Cerebellar nuclear complex (tissue), 1 donor: ENCODE results near the gene TAF8.

ENCODE experiments used
- DNase-seq, 2 experiments: peaks; one replicate each; lab custom pipeline; 2025; lab: John Stamatoyannopoulos, UW

The TAF8 gene

GRCh38 chr6:42095776-42096541 lies 45.6 kb downstream of the TAF8 start:
- no peak for DNase-seq

DNA sequence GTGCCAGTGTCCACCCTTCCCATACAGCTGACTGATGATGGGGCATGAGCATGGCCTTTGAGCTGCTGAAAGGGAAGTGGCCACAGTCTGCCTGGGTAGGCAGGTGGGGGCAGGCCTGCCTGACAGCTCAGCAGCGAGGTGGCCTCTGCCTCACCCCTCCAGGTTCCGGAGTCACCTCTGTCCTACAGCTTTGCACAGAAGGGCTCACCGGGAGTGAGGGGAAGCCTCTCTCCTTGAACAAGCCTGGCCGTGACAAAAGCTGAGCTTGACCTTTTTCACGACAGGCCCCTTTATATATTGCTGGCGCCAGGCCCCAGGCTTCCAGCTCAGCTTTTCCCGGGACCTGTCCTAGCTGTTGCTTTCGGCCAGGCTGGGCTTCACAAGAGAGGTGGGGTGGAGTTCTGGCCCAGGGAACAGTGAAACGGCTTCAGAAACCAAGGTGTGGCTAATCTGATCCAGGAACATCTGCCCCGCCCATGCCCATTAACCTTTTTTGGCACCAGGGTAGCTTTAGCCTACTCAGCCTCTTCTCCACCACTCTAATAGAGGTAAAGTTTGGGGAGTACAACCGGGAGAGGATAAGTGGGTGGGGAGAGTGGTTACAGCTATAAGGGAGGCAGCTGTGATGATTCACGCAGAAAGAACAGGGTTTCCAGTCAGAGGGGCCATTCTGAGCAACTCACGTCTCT lies 49.2 kb downstream of the TAF8 start:
- DNase-seq = no peak

- no peak for DNase-seq
Measured at GRCh38 chr6:42100029-42100901, 49.9 kb downstream of the TAF8 start.

- no peak for DNase-seq
Measured at GRCh38 chr6:42101186-42101657, 50.9 kb downstream of the TAF8 start.

GRCh38 chr6:42103216-42103615 lies 52.9 kb downstream of the TAF8 start:
- DNase-seq = no peak

- no peak for DNase-seq
Measured at GRCh38 chr6:42103753-42104094, 53.4 kb downstream of the TAF8 start.

DNA sequence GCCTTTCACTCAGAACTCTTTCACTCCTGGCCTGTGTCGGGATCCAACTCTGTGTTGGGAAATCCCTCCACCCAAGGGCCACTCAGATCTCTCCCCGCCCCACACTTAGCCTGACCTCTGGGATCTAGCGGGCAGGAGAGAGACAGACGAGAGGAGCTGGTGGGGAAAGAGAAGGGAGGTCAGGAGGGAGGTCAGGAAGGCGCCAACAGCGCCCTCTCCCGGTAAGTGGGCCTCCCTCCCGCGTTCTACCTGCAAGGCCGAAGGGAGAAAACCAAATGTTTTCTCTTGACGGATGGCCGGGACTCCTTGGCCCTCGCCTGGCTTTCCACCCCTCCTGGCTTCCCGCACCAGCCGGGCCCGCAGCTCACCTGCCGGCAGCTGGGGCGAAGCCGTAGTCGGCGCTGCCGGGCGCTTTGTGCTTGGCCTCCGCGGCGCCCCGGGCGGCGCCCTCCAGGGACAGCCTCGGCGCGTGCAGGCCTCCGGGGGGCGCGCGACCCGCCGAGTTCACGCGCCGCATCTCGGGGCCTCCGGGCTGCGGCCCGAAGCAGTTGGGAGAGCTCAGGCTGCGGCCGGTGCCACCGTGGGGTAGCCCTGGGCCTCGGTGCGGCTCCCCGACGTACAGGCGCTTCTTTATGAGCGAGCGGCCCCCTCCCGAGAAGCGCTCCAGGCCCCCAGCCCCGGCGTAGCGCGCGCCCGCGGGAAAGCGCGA lies 53.9 kb downstream of the TAF8 start:
- DNase-seq = no peak

DNA sequence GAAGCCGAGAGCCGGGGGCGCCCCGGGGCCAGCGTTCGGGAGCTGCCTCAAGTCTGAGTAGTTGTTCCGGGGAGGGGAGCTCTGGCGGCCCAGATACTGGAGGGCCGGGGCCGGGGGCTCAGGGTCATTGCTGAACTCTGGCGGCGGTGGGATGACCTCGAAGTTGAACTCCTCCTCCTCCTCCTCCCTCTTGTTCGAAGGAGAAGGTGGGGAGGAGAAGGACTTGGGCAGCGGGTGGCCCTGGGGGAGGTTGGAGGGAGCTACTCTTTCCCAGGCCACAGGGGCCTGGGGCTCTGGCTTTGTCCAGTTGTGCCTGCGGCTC lies 54.4 kb downstream of the TAF8 start:
- no peak for DNase-seq

- DNase-seq = no peak
Measured at GRCh38 chr6:42105156-42105648, 54.9 kb downstream of the TAF8 start.

DNA sequence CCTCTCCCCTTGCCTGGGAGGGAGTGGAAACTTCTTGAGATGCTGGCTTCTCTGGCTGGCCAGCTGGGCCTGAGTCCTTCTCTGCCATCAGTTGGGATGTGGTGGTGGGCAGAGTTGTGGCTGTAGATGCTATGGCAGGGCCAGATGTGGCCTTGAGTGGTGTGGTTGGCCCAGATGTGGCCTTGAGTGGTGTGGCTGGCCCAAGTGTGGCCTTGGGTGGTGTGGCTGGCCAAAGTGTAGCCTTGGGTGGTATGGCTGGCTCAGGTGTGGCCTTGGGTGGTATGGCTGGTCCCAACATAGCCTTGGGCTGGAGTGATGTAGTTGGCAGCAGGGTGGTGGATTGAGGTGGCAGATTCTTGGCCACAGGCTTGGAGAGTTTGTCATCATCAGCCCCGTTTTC lies 55.4 kb downstream of the TAF8 start:
- DNase-seq = no peak

DNA sequence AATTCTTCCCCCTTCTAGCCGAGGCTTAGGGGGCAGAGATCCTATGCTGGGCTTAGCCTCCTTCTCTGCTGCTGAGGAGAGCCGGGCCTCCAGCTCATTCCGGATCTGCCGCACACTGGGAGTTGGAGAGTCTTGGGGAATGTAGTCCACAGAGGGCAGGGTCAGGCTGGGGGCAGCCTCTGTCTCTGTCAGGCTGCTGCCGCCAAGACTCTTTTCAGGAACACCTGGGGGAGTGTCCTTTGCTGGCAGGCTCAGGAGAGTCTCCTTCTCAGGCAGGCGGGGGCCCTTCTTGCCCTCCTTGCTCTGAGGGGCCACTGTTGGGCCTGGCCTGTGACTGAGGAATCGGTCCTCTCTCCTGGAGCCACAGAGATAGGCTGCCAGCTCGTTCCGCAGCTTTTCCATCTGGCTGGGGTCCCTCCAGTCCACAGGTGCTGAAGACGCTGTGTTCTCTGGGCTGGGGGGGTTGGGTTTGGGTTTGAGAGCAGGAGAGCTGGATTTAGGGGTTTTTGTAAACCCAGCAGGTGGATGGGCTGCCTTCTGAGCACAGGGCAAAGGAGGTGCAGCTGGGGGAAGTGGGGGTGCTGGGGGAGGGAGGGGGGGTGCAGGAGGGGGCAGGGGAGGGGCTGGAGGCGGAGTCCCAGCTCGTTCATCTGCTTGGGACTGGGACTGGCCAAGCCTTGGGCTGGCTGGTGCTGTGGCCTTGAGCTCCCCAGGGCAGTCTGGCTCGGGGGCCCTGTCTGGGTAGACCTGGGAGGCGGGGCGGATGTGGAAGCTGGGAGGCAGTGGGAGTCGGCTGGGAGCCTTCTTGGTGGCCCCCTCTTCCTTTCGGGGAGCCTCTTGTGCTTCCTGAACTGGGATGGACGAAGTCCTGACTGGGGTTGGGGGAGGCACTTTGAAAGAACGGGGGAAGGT lies 56.0 kb downstream of the TAF8 start:
- no peak for DNase-seq

DNA sequence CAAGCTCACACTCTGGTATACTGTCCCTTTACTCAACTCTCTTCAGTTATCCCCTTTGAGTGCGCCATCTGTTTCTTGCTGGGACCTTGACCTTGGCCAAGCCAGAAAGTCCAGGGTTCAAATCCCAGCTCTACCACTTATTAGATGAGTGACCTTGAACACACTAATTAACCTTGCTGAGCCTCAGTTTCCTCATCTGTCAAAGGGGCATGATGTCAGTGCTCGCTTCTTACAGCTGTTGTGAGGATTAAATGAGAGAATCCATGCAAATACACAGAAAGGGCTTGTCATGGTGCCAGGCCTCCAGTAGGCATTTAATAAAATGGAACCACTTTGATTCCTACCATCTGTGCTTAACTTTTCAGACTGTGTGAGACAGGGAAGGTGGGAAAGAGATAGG lies 57.7 kb downstream of the TAF8 start:
- no peak for DNase-seq

- DNase-seq = no peak
Measured at GRCh38 chr6:42110683-42111082, 60.4 kb downstream of the TAF8 start.

DNA sequence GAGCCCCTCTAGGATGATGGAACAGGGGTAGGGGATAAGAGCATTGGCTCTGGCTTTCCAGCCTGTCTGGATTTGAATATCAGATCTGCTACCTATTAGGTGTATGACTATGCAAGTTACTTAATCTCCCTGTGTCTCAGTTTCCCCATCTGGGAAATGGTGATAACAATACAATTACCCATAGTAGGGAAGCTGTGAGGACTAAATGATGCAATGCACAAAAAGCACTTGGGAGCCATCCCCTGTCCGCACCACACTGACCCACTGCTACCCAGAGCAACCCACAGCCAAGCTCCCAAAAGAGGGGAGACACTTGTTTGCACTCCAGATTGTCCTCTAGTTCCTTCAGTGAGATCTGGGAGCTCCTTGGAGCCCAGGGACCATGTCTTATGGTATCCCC lies 62.0 kb downstream of the TAF8 start:
- DNase-seq = no peak

DNA sequence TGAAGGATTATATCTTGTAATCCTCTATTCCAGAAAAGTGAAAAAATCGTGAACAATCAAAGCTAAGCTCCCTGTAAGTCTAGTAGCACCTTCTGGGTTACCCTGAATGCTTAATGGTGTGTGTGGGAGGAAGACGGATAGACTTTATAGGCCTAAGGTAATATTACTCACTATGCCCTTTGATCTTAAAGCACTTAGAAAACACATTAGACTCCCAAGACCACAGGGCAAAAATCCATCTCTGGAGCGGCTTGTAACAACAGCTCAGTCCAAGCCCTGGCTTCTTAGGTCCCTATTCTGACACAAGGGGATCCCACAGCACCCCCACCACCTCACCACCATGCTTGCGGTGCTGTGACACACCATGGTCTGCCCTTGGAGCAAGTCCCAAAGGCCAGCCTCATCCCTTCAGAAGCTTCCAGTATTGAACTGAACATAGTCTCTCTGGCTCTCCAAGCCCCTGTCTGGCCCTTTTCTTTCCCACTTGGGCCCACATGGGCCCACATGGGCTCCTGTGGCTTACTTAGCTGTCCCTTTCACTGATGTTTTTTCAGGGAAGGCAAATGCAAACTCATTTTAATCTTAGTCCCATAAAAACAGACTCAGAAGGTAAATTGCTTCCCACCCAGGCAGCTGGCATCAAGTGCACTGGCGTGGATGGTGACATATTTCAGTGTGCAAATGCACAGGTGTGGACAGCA lies 63.8 kb downstream of the TAF8 start:
- no peak for DNase-seq

GRCh38 chr6:42117843-42118161 lies 67.5 kb downstream of the TAF8 start:
- DNase-seq = no peak

DNA sequence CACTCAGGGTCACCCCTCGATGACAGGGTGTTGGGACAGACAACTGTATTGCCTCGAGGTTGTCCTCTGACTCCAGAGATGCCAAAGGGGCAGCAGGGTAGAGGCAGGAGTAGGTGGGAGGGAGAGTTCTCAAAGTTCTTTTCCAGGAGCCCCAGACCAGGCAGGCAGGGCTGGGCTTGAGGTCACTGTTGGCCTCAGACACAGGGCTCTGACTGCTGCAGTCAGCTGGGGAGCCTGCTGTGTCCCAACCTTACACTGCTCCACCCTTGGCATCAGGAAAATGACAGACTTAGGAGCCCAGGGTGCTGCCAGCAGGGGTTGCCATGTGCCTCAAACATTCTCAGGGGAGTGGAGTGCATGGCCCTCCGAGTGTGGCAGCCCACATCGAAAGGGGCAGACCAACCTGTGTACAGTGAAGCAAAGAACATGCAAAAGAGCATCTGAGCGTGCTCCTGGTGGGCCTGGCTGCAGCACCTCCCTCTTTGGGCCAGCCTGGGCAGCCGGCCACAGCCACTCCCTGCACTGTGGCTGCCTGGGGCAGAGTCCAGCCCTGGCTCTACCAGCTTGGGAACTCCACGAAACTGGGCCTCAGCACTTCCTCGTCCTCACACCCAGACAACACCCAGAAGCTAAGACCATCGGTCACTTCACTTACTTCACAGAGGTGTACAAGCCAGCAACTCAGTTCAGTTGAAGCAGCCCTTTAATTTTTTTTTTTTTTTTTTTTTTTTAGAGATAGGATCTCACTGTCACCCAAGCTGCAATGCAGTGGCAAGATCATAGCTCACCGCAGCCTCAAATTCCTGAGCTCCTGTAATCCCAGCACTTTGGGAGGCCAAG lies 68.1 kb downstream of the TAF8 start:
- DNase-seq = no peak

GRCh38 chr6:42120895-42121865 lies 70.9 kb downstream of the TAF8 start:
- DNase-seq = no peak
